K562 (cell line): Measurements from ENCODE around the gene SYT7. TPM values are rescaled to one million over a fixed set of nuclear protein-coding genes. Genes with fewer than 3 reads are reported as not detected.

Source experiments
- ATAC-seq: fragments of 200-7000 bp; cut with Tn5 transposase; 3 replicates; pipeline ENCODE4 v1.9.1; 2020; ENCODE audit warnings: moderate library complexity
- BruUV-seq: library from RNA; stranded (reverse); fragments of 400-500 nt; replicated peaks from 2 replicates; lab custom pipeline; 2021; lab: Mats Ljungman, UMichigan
- CTCF ChIA-PET: fragments of 300-600 bp; formaldehyde crosslinking; extraction: SDS; loops from one replicate; lab custom pipeline; 2021; ENCODE audit warnings: low intra/inter-chr PET ratio; lab: Yijun Ruan, JAX
- POLR2A ChIA-PET: fragments of 300-600, 350-650 bp; sonication (Branson Sonifier 250); formaldehyde crosslinking; extraction: SDS; loops from one replicate; lab custom pipeline; 2021; ENCODE audit warnings: antibody characterized with exemption, inconsistent platforms; lab: Yijun Ruan, JAX
- DNase-seq, 4 experiments: peaks; one replicate each; pipeline versions ENCODE4 v3.0.0 to v3.0.0-alpha.2; 2011 to 2018; ENCODE audit warnings: low spot score in 3 of 4, mixed read lengths in 3 of 4; ENCODE audit errors: extremely low read depth in 1 of 4
- FAIRE-seq: peaks from 2 replicates; lab custom pipeline; 2011; peaks lifted over from hg19 to GRCh38; lab: Jason Lieb, UNC
- H2AFZ ChIP-seq: 2 replicates; pipeline ENCODE4 v1.6.0; 2011; ENCODE audit warnings: low read depth, low read length, control low read depth, inconsistent platforms
- H3K27ac ChIP-seq: fragments of 200-600 bp; 3 replicates; pipeline ENCODE4 v1.8.0; 2011; ENCODE audit warnings: low read depth, mild to moderate bottlenecking, control low read depth, inconsistent platforms, low read length, moderate library complexity, mixed read lengths; ENCODE audit errors: extremely low read depth
- H3K27me3 ChIP-seq, 2 experiments: fragments of 300-600 bp in 1 of 2; 2 replicates in 1 of 2; 3 replicates in 1 of 2; pipeline versions ENCODE4 v1.6.0 to v1.8.0; 2011; ENCODE audit warnings: inconsistent platforms in 2 of 2, low read length in 2 of 2, mild to moderate bottlenecking in 1 of 2, mixed read lengths in 1 of 2, moderate library complexity in 1 of 2; ENCODE audit not compliant: control insufficient read depth in 2 of 2, insufficient read depth in 2 of 2
- H3K36me3 ChIP-seq: fragments of 300-600 bp; 3 replicates; pipeline ENCODE4 v1.8.0; 2011; ENCODE audit warnings: mild to moderate bottlenecking, low read length, inconsistent platforms; ENCODE audit not compliant: control insufficient read depth, insufficient read depth
- H3K4me1 ChIP-seq, 2 experiments: fragments of 200-600 bp in 1 of 2; replicated peaks in 1 of 2; 2 replicates in 1 of 2; 3 replicates in 1 of 2; pipeline versions ENCODE4 v1.5.1 to v1.8.0; 2011; ENCODE audit warnings: inconsistent platforms in 2 of 2, low read length in 2 of 2, mild to moderate bottlenecking in 1 of 2, mixed read lengths in 1 of 2, moderate library complexity in 1 of 2; ENCODE audit not compliant: control insufficient read depth in 2 of 2, insufficient read depth in 2 of 2
- H3K4me2 ChIP-seq: 2 replicates; pipeline ENCODE4 v1.6.1; 2011; ENCODE audit warnings: low read length, control low read depth, inconsistent platforms, mixed read lengths; ENCODE audit not compliant: insufficient read depth
- H3K4me3 ChIP-seq: fragments of 200-600 bp; sonication (generic), shearing (Covaris generic); 2 replicates; pipeline ENCODE4 v1.5.1; 2016; ENCODE audit warnings: control low read depth, inconsistent platforms
- H3K79me2 ChIP-seq: fragments of 200-600 bp; 3 replicates; pipeline ENCODE4 v1.8.0; 2011; ENCODE audit warnings: low read length, inconsistent platforms; ENCODE audit not compliant: control insufficient read depth, insufficient read depth
- H3K9ac ChIP-seq, 2 experiments: 2 replicates each; pipeline versions ENCODE4 v1.6.0 to v1.6.1; 2011; ENCODE audit warnings: low read depth in 2 of 2, low read length in 2 of 2, control low read depth in 1 of 2, inconsistent platforms in 1 of 2, mild to moderate bottlenecking in 1 of 2, mixed read lengths in 1 of 2; ENCODE audit not compliant: insufficient read depth in 1 of 2
- H3K9me1 ChIP-seq: one replicate; pipeline ENCODE4 v1.6.0; 2011; ENCODE audit warnings: inconsistent platforms, mild to moderate bottlenecking, low read length, moderate library complexity; ENCODE audit not compliant: control insufficient read depth, insufficient read depth
- H3K9me3 ChIP-seq: replicated peaks from 2 replicates; pipeline ENCODE4 v1.5.1; 2011; ENCODE audit warnings: low read depth, low read length, inconsistent platforms; ENCODE audit not compliant: control insufficient read depth, insufficient read depth
- H4K20me1 ChIP-seq: replicated peaks from 2 replicates; pipeline ENCODE4 v1.6.1; 2011; ENCODE audit warnings: low read length, inconsistent platforms, mixed read lengths; ENCODE audit not compliant: control insufficient read depth, insufficient read depth
- ATF7 ChIP-seq: fragments of 450-650 bp; IDR thresholded peaks from 2 replicates; pipeline ENCODE4 v1.7.1; 2014; ENCODE audit warnings: mild to moderate bottlenecking, moderate library complexity
- CHD2 ChIP-seq: IDR thresholded peaks from 2 replicates; pipeline ENCODE4 v1.6.1; 2011; ENCODE audit warnings: low read depth, low read length
- CSDE1 ChIP-seq, 2 experiments: fragments of 450-650 bp; IDR thresholded peaks; 2 replicates each; pipeline ENCODE4 v1.6.1; 2016; ENCODE audit warnings: mild to moderate bottlenecking in 1 of 2
- FOXM1 ChIP-seq, 2 experiments: fragments of 450-650 bp in 1 of 2; sonication (generic) in 1 of 2; formaldehyde crosslinking in 1 of 2; IDR thresholded peaks; 2 replicates each; pipeline versions ENCODE4 v1.6.1 to v1.9.0; 2017 to 2022; ENCODE audit warnings: low read depth in 2 of 2, mild to moderate bottlenecking in 2 of 2, missing genetic modification reagents in 1 of 2, moderate library complexity in 1 of 2
- GTF2E2 ChIP-seq: fragments of 200-800 bp; sonication (Bioruptor generic); IDR thresholded peaks from 2 replicates; pipeline ENCODE4 v1.6.1; 2016; ENCODE audit warnings: missing genetic modification characterization, missing compliant biosample characterization
- PHF8 ChIP-seq: fragments of 200-600 bp; sonication (generic); IDR thresholded peaks from 2 replicates; pipeline ENCODE4 v1.6.1; 2012; ENCODE audit warnings: mixed run types, mild to moderate bottlenecking, inconsistent platforms, low read length, moderate library complexity, borderline replicate concordance
- POLR2A ChIP-seq: fragments of 450-650 bp; conservative IDR thresholded peaks from 2 replicates; pipeline ENCODE4 v1.6.1; 2016
- PRPF4 ChIP-seq: fragments of 200-400 bp; formaldehyde crosslinking; IDR thresholded peaks from one replicate; pipeline ENCODE4 v1.6.1; 2017; ENCODE audit warnings: low read length, low read depth, mild to moderate bottlenecking; ENCODE audit not compliant: insufficient read depth, poor library complexity, severe bottlenecking
- SMARCC2 ChIP-seq: fragments of 450-650 bp; IDR thresholded peaks from 2 replicates; pipeline ENCODE4 v1.6.1; 2017; ENCODE audit warnings: antibody characterized with exemption, moderate library complexity, mild to moderate bottlenecking, low read depth
- SP2 ChIP-seq: IDR thresholded peaks from 2 replicates; pipeline ENCODE4 v1.6.1; 2011; ENCODE audit warnings: mild to moderate bottlenecking, low read depth, low read length, moderate library complexity; ENCODE audit not compliant: poor library complexity, severe bottlenecking; ENCODE audit errors: extremely low read depth
- TRIM24 ChIP-seq, 2 experiments: fragments of 450-650 bp; IDR thresholded peaks; 2 replicates each; pipeline ENCODE4 v1.6.1; 2016
- WGBS: fragments of 100-300 bp; shearing (Covaris generic); methylation state at CpG from one replicate; pipeline ENCODE4 v1.1.6; 2016; ENCODE audit warnings: low coverage, mixed read lengths; ENCODE audit not compliant: insufficient coverage; ENCODE audit errors: missing lambda C conversion rate; 5-methylcytosine and 5-hydroxymethylcytosine counted together
- in situ Hi-C: fragments of 300-500 bp; cut with MboI; formaldehyde crosslinking; loops from 4 replicates; pipeline ENCODE4 v1.15.0; 2018; ENCODE audit warnings: inconsistent platforms, mixed read lengths
- intact Hi-C: fragments of 100-400 bp; cut with micrococcal nuclease; formaldehyde crosslinking; loops from 2 replicates; pipeline ENCODE4 v1.14.2; 2022
- polyA plus RNA-seq, 8 experiments: library from polyadenylated mRNA; depleted of rRNA in 4 of 8; stranded (reverse) in 5 of 8; unstranded in 3 of 8; fragments of >200 nt; fragmentation: Nextera tagmentation in 2 of 8; fragmentation: Illumina TruSeq in 1 of 8; extraction: Ambion mirVana in 2 of 8; extraction: Trizol in 1 of 8; gene quantifications; 2 replicates each; pipeline versions ENCODE4 v1.2.1 to v1.2.3, GENCODE V29; 2011 to 2014; ENCODE audit warnings: inconsistent platforms in 1 of 8, missing spikeins in 1 of 8
- total RNA-seq, 7 experiments: library from RNA; depleted of rRNA in 6 of 7; stranded (reverse); fragments of >200 nt in 6 of 7; fragmentation: Illumina TruSeq in 2 of 7; extraction: Trizol in 2 of 7; gene quantifications; 2 replicates each; pipeline versions ENCODE4 v1.2.1 to v1.2.3, GENCODE V29; 2011 to 2021; ENCODE audit warnings: low replicate concordance in 1 of 7
- TF ChIP-seq, protein P1 (sequence below): fragments of 450-650 bp; formaldehyde crosslinking; conservative IDR thresholded peaks from 2 replicates; pipeline ENCODE4 v1.4.0; 2022; ENCODE audit warnings: mild to moderate bottlenecking, missing genetic modification characterization
- TF ChIP-seq, protein P2 (sequence below): fragments of 450-650 bp; IDR thresholded peaks from one replicate; pipeline ENCODE4 v1.6.1; 2018; ENCODE audit warnings: mild to moderate bottlenecking, moderate library complexity; ENCODE audit not compliant: partially characterized antibody
- TF ChIP-seq, protein P3 (sequence below): sonication (generic); formaldehyde crosslinking; IDR thresholded peaks from 2 replicates; pipeline ENCODE4 v1.8.1; 2022; ENCODE audit warnings: missing genetic modification reagents
- TF ChIP-seq, protein P4 (sequence below), 2 experiments: fragments of 450-650 bp in 1 of 2; sonication (generic) in 1 of 2; formaldehyde crosslinking in 1 of 2; IDR thresholded peaks in 1 of 2; conservative IDR thresholded peaks in 1 of 2; 2 replicates each; pipeline versions ENCODE4 v1.6.1 to v1.8.1; 2016 to 2023; ENCODE audit warnings: mild to moderate bottlenecking in 2 of 2, moderate library complexity in 2 of 2, inconsistent platforms in 1 of 2, missing genetic modification reagents in 1 of 2
- TF ChIP-seq, protein P5 (sequence below), 3 experiments: fragments of 200-800 bp in 1 of 3; sonication (Bioruptor generic) in 1 of 3; sonication (generic) in 1 of 3; formaldehyde crosslinking in 1 of 3; IDR thresholded peaks; 2 replicates each; pipeline versions ENCODE4 v1.6.1 to v1.8.0; 2016 to 2022; ENCODE audit warnings: mild to moderate bottlenecking in 2 of 3, missing compliant biosample characterization in 2 of 3, missing genetic modification characterization in 2 of 3, missing genetic modification reagents in 1 of 3

Gene SYT7
- total and polyA plus RNA-seq, 9 of the 15 experiments (the other 6 are each of a cell fraction or from before 2014, with no cell fraction given): 0.01 to 0.51 (median 0.16) TPM; not detected in 1

DNA sequence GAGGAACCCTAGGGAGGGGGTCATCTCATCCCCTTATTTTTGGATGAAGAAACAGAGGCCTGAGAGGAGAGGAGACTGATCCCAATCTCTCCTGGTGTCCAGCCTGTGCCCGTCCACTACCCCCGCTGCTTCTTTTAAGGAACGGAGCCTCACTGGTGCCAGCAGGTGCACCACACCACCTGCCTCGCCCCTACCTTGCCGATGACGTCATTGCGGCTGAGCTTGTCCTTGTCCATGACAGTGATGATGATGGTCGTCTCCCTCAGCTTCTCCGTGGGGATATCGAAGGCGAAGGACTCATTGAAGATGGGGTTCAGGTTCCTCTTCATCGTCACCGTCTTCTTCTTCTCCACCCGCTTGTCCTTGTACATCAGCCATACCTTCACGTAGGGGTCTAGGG lies 58.0 kb downstream of the SYT7 start:
- FAIRE-seq: no peak
- POLR2A ChIA-PET: interaction anchor here (0.7 kb wide), 1 partner anchor 73 kb away, joined by 3 read pairs; no protein-coding TSS in a partner anchor
- no peak overlapping the region for H2AFZ ChIP-seq
- H4K20me1 ChIP-seq: peaks cover 18% of the 10 kb centered on the region
- in situ Hi-C loops (no loop called here), intact Hi-C loops (no loop called here)
- no TSS peak for BruUV-seq
- H3K27me3 ChIP-seq: peaks cover 69 to 91% of the 10 kb centered on the region in 2 experiments; a peak in 4 of 5 replicates
- H3K9me3 ChIP-seq: no peaks in the 10 kb centered on the region; the same call in 1 of the 2 replicates
- peaks cover 0 to 4% of the 10 kb centered on the region in 2 experiments; a peak in 1 of 5 replicates for H3K4me1 ChIP-seq
- no peak for DNase-seq
- no peak overlapping the region for H3K4me3 ChIP-seq
- no peak overlapping the region for H3K9ac ChIP-seq
- whole genome bisulfite sequencing: 2% methylated on average over 15 of the region's 15 CpGs
- ATAC-seq: no peak
- no peaks in the 10 kb centered on the region for H3K9me1 ChIP-seq
- no peaks in the 10 kb centered on the region for H3K79me2 ChIP-seq
- H3K36me3 ChIP-seq: no peaks in the 10 kb centered on the region
- CTCF ChIA-PET: no interaction called here
- no peak overlapping the region for H3K27ac ChIP-seq
- H3K4me2 ChIP-seq: no peak overlapping the region
- TF ChIP-seq SMARCC2 (no peak), ATF7 (peak; percentile 74), PRPF4 (no peak), FOXM1 (IDR thresholded peaks at IDR 0.05; ENCODE audit: low read depth) (no peak), FOXM1 (CRISPR knock-in tag; IDR thresholded peaks at IDR 0.05; ENCODE audit: low read depth) (no peak), CHD2 (no peak), POLR2A (no peak), PHF8 (no peak), SP2 (no peak), GTF2E2 (tag) (no peak), CSDE1 (IDR thresholded peaks at IDR 0.05) (no peak), TRIM24 (IDR thresholded peaks at IDR 0.05) (no peak)
- TF ChIP-seq, protein P1, sequence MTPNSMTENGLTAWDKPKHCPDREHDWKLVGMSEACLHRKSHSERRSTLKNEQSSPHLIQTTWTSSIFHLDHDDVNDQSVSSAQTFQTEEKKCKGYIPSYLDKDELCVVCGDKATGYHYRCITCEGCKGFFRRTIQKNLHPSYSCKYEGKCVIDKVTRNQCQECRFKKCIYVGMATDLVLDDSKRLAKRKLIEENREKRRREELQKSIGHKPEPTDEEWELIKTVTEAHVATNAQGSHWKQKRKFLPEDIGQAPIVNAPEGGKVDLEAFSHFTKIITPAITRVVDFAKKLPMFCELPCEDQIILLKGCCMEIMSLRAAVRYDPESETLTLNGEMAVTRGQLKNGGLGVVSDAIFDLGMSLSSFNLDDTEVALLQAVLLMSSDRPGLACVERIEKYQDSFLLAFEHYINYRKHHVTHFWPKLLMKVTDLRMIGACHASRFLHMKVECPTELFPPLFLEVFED (CRISPR knock-in tag): no peak
- TF ChIP-seq, protein P2, sequence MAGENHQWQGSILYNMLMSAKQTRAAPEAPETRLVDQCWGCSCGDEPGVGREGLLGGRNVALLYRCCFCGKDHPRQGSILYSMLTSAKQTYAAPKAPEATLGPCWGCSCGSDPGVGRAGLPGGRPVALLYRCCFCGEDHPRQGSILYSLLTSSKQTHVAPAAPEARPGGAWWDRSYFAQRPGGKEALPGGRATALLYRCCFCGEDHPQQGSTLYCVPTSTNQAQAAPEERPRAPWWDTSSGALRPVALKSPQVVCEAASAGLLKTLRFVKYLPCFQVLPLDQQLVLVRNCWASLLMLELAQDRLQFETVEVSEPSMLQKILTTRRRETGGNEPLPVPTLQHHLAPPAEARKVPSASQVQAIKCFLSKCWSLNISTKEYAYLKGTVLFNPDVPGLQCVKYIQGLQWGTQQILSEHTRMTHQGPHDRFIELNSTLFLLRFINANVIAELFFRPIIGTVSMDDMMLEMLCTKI: no peak
- TF ChIP-seq, protein P3, sequence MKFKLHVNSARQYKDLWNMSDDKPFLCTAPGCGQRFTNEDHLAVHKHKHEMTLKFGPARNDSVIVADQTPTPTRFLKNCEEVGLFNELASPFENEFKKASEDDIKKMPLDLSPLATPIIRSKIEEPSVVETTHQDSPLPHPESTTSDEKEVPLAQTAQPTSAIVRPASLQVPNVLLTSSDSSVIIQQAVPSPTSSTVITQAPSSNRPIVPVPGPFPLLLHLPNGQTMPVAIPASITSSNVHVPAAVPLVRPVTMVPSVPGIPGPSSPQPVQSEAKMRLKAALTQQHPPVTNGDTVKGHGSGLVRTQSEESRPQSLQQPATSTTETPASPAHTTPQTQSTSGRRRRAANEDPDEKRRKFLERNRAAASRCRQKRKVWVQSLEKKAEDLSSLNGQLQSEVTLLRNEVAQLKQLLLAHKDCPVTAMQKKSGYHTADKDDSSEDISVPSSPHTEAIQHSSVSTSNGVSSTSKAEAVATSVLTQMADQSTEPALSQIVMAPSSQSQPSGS (CRISPR knock-in tag): peak; percentile 78; the same call in 1 of the 2 replicates
- TF ChIP-seq, protein P4, sequence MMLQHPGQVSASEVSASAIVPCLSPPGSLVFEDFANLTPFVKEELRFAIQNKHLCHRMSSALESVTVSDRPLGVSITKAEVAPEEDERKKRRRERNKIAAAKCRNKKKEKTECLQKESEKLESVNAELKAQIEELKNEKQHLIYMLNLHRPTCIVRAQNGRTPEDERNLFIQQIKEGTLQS (IDR thresholded peaks at IDR 0.05): peak; percentile 84
- TF ChIP-seq, protein P4 (CRISPR knock-in tag; conservative IDR thresholded peaks at IDR 0.05): no peak
- TF ChIP-seq, protein P5, sequence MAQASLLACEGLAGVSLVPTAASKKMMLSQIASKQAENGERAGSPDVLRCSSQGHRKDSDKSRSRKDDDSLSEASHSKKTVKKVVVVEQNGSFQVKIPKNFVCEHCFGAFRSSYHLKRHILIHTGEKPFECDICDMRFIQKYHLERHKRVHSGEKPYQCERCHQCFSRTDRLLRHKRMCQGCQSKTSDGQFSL (CRISPR knock-in tag; IDR thresholded peaks at IDR 0.05): no peak
- TF ChIP-seq, protein P5 (tag; IDR thresholded peaks at IDR 0.05): no peak
